Posterior vena cava (tissue), 2 donors: ENCODE data around the gene IGSF3. TPM values are rescaled to one million over a fixed set of nuclear protein-coding genes. Genes with fewer than 3 reads are reported as not detected.
"Not testable (repeated sequence)": the region's sequence is repeated elsewhere in the genome, so short reads cannot be mapped to it uniquely, and the experiment has no call there.

Experiments used
- DNase-seq: peaks from one replicate; pipeline ENCODE4 v3.0.0-alpha.2; 2020; ENCODE audit warnings: low spot score
- intact Hi-C, 2 donors: fragments of 100-400 bp; cut with DNase I; formaldehyde crosslinking; loops; one replicate each; pipeline versions ENCODE4 v1.14.1 to v1.14.2; 2022 to 2023
- total RNA-seq, 2 donors: library from RNA; stranded (reverse); fragmentation: NEBNext Ultra II Directional; extraction: Animal tissue kit (Norgen Biotek cat#: 25700); gene quantifications; one replicate each; pipeline ENCODE4 v1.2.1, GENCODE V29; 2021
- donor health status: DM: yes; HTN: yes; CAD: no.
- donor health status: DM: yes; HTN: yes; CAD: no.

IGSF3 gene
- total RNA-seq, 2 donors from 2014 or later = 2.2 to 3.0 TPM

GRCh38 chr1:116667078-116667574 is 407 bp downstream of the IGSF3 start:
- DNase-seq = no peak
- intact Hi-C loops = no loop called here

GRCh38 chr1:116666187-116667077 is 1.1 kb downstream of the IGSF3 start:
- intact Hi-C loops = no loop called here
- no peak for DNase-seq

- DNase-seq = no peak
- intact Hi-C loops = no loop called here
Observed at GRCh38 chr1:116664978-116665371, 2.6 kb downstream of the IGSF3 start.

GRCh38 chr1:116664366-116664977 is 3.1 kb downstream of the IGSF3 start:
- intact Hi-C loops = no loop called here
- no peak for DNase-seq

GRCh38 chr1:116663821-116664220 is 3.7 kb downstream of the IGSF3 start:
- intact Hi-C loops = no loop called here
- no peak for DNase-seq

- no peak for DNase-seq
- intact Hi-C loops = no loop called here
Observed at GRCh38 chr1:116661633-116662032, 5.9 kb downstream of the IGSF3 start.

GRCh38 chr1:116658645-116659044 is 8.9 kb downstream of the IGSF3 start:
- not testable (repeated sequence) for DNase-seq

GRCh38 chr1:116657836-116658235 is 9.7 kb downstream of the IGSF3 start:
- intact Hi-C loops, DNase-seq: not testable (repeated sequence)

More at GRCh38 chr1:116658645-116659044, 8.9 kb downstream of the IGSF3 start:
- intact Hi-C loops = not testable (repeated sequence)

- DNase-seq = no peak
- intact Hi-C loops = no loop called here
Observed at GRCh38 chr1:116654351-116654750, 13.2 kb downstream of the IGSF3 start.

GRCh38 chr1:116652598-116652997 is 14.9 kb downstream of the IGSF3 start:
- intact Hi-C loops, DNase-seq: not testable (repeated sequence)

- DNase-seq, intact Hi-C loops: not testable (repeated sequence)
Observed at GRCh38 chr1:116650781-116651180, 16.8 kb downstream of the IGSF3 start.

GRCh38 chr1:116649041-116649440 is 18.5 kb downstream of the IGSF3 start:
- intact Hi-C loops, DNase-seq: not testable (repeated sequence)

- intact Hi-C loops, DNase-seq: not testable (repeated sequence)
Observed at GRCh38 chr1:116648325-116648724, 19.2 kb downstream of the IGSF3 start.

GRCh38 chr1:116647186-116647585 is 20.3 kb downstream of the IGSF3 start:
- intact Hi-C loops = not testable (repeated sequence)

GRCh38 chr1:116646673-116647170 is 20.8 kb downstream of the IGSF3 start:
- intact Hi-C loops, DNase-seq: not testable (repeated sequence)

More at GRCh38 chr1:116647186-116647585, 20.3 kb downstream of the IGSF3 start:
- DNase-seq = not testable (repeated sequence)

- intact Hi-C loops, DNase-seq: not testable (repeated sequence)
Observed at GRCh38 chr1:116645802-116646672, 21.5 kb downstream of the IGSF3 start.

GRCh38 chr1:116644993-116645392 is 22.5 kb downstream of the IGSF3 start:
- DNase-seq, intact Hi-C loops: not testable (repeated sequence)

GRCh38 chr1:116644096-116644495 is 23.4 kb downstream of the IGSF3 start:
- intact Hi-C loops, DNase-seq: not testable (repeated sequence)

GRCh38 chr1:116643281-116643751 is 24.2 kb downstream of the IGSF3 start:
- intact Hi-C loops, DNase-seq: not testable (repeated sequence)
